H1 (cell line): ENCODE measurements around the gene DPP3.

ENCODE experiments used
- EZH2 ChIP-seq: fragments of 200-600 bp; sonication (generic); IDR thresholded peaks from 2 replicates; pipeline ENCODE4 v1.7.1; 2012; ENCODE audit warnings: low read depth, mild to moderate bottlenecking, moderate library complexity, low read length, inconsistent platforms; ENCODE audit not compliant: severe bottlenecking
- JUN ChIP-seq: IDR thresholded peaks from 2 replicates; pipeline ENCODE4 v1.6.1; 2011; ENCODE audit warnings: low read depth, mild to moderate bottlenecking, improper control_type of control experiment, low read length
- POLR2A ChIP-seq, 2 experiments: IDR thresholded peaks; 1 replicate in 1 of 2; 2 replicates in 1 of 2; pipeline ENCODE4 v1.6.1; 2011; ENCODE audit warnings: low read depth in 2 of 2, low read length in 2 of 2, mild to moderate bottlenecking in 2 of 2; ENCODE audit errors: control extremely low read depth in 1 of 2
- SP1 ChIP-seq: IDR thresholded peaks from 2 replicates; pipeline ENCODE4 v1.6.1; 2011; ENCODE audit warnings: low read depth, low read length
- TF ChIP-seq, protein P1 (sequence below), 3 experiments: IDR thresholded peaks; 1 replicate in 2 of 3; 2 replicates in 1 of 3; pipeline versions ENCODE4 v1.5.1 to v1.6.1; 2011; ENCODE audit warnings: low read length in 3 of 3, mild to moderate bottlenecking in 3 of 3, inconsistent platforms in 2 of 3, low read depth in 1 of 3, moderate library complexity in 1 of 3; ENCODE audit not compliant: insufficient read depth in 1 of 3; ENCODE audit errors: control extremely low read depth in 1 of 3

DNA sequence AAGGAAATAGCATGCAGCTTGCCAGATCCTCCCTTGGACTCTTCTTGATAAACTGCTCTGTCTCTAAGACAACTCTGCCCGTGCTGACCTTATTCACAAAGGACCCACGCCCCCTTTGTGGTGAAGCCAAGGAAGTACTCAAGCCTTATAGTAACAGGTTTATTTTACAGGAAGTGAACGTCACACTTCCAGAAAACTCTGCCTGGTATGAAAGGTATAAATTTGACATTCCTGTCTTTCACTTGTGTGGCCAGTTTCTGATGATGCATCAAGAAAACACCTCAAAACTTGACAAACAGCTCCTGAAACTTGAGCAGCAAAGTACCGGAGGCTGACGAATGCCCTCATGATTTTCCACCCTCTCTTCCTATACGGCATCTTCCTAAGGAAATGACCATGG is 26.0 kb upstream of the DPP3 start:
- no peak for TF ChIP-seq POLR2A (IDR thresholded peaks at IDR 0.05; ENCODE audit: control extremely low read depth in 1 of 2, low read depth in 2 of 2, low read length in 2 of 2)
- TF ChIP-seq, protein P1, sequence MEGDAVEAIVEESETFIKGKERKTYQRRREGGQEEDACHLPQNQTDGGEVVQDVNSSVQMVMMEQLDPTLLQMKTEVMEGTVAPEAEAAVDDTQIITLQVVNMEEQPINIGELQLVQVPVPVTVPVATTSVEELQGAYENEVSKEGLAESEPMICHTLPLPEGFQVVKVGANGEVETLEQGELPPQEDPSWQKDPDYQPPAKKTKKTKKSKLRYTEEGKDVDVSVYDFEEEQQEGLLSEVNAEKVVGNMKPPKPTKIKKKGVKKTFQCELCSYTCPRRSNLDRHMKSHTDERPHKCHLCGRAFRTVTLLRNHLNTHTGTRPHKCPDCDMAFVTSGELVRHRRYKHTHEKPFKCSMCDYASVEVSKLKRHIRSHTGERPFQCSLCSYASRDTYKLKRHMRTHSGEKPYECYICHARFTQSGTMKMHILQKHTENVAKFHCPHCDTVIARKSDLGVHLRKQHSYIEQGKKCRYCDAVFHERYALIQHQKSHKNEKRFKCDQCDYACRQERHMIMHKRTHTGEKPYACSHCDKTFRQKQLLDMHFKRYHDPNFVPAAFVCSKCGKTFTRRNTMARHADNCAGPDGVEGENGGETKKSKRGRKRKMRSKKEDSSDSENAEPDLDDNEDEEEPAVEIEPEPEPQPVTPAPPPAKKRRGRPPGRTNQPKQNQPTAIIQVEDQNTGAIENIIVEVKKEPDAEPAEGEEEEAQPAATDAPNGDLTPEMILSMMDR (IDR thresholded peaks at IDR 0.05; ENCODE audit: control extremely low read depth in 1 of 3, insufficient read depth in 1 of 3, low read depth in 1 of 3, low read length in 3 of 3): no peak
- no peak for TF ChIP-seq EZH2
- no peak for TF ChIP-seq JUN
- TF ChIP-seq SP1: no peak
